HL-60 (cell line): Measurements from ENCODE around the gene SH3RF3.

Experiments
- DNase-seq, 2 experiments: peaks; one replicate each; pipeline ENCODE4 v3.0.0-alpha.2; 2010 to 2020; ENCODE audit warnings: low read depth in 1 of 2, low spot score in 1 of 2
- H3K27ac ChIP-seq: fragments of 250-450 bp; sonication (Bioruptor Pico); replicated peaks from 2 replicates; pipeline ENCODE4 v1.5.1; 2020; ENCODE audit warnings: mild to moderate bottlenecking, moderate library complexity
- H3K27me3 ChIP-seq: fragments of 250-450 bp; sonication (Bioruptor Pico); 2 replicates; pipeline ENCODE4 v1.5.1; 2021; ENCODE audit warnings: mild to moderate bottlenecking, moderate library complexity; ENCODE audit not compliant: insufficient read depth, poor library complexity, severe bottlenecking
- H3K4me3 ChIP-seq: replicated peaks from 2 replicates; pipeline ENCODE4 v1.5.1; 2011; ENCODE audit warnings: mild to moderate bottlenecking, control low read depth, low read length; ENCODE audit not compliant: insufficient read depth
- GABPA ChIP-seq: IDR thresholded peaks from 2 replicates; pipeline ENCODE4 v1.6.1; 2012; ENCODE audit warnings: low read depth
- POLR2AphosphoS5 ChIP-seq: IDR thresholded peaks from 2 replicates; pipeline ENCODE4 v1.6.1; 2012; ENCODE audit warnings: low read depth
- SPI1 ChIP-seq: IDR thresholded peaks from 2 replicates; pipeline ENCODE4 v1.6.1; 2012; ENCODE audit warnings: low read depth, mild to moderate bottlenecking, borderline replicate concordance
- TF ChIP-seq, protein P1 (sequence below): IDR thresholded peaks from one replicate; pipeline ENCODE4 v1.5.1; 2011; ENCODE audit warnings: low read length, control low read depth, inconsistent platforms; ENCODE audit not compliant: insufficient read depth
- TF ChIP-seq, protein P2 (sequence below): IDR thresholded peaks from 2 replicates; pipeline ENCODE4 v1.6.1; 2012; ENCODE audit warnings: low read depth; ENCODE audit not compliant: insufficient replicate concordance

SH3RF3 gene

DNA sequence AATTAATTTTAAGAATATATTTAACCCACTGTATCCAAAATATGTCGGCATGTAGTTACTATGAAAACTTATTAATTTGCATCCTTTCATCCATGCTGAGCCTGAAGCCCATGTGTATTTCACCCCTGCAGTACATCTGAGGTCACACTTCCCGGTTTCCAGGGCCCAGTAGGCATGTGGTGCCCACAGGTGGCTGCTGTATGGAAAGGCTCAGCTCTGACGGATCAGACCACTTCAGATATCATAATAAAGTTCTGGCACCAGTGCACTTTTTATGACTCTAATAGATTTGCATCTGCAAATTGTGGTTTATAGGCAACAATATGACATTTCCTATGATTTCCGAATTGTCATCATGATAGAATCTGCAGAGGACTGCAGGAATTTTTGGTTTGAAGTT, 22.5 kb downstream of the SH3RF3 start:
- TF ChIP-seq GABPA (no peak), SPI1 (no peak), POLR2AphosphoS5 (no peak)
- TF ChIP-seq, protein P1, sequence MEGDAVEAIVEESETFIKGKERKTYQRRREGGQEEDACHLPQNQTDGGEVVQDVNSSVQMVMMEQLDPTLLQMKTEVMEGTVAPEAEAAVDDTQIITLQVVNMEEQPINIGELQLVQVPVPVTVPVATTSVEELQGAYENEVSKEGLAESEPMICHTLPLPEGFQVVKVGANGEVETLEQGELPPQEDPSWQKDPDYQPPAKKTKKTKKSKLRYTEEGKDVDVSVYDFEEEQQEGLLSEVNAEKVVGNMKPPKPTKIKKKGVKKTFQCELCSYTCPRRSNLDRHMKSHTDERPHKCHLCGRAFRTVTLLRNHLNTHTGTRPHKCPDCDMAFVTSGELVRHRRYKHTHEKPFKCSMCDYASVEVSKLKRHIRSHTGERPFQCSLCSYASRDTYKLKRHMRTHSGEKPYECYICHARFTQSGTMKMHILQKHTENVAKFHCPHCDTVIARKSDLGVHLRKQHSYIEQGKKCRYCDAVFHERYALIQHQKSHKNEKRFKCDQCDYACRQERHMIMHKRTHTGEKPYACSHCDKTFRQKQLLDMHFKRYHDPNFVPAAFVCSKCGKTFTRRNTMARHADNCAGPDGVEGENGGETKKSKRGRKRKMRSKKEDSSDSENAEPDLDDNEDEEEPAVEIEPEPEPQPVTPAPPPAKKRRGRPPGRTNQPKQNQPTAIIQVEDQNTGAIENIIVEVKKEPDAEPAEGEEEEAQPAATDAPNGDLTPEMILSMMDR, result no peak
- TF ChIP-seq, protein P2, sequence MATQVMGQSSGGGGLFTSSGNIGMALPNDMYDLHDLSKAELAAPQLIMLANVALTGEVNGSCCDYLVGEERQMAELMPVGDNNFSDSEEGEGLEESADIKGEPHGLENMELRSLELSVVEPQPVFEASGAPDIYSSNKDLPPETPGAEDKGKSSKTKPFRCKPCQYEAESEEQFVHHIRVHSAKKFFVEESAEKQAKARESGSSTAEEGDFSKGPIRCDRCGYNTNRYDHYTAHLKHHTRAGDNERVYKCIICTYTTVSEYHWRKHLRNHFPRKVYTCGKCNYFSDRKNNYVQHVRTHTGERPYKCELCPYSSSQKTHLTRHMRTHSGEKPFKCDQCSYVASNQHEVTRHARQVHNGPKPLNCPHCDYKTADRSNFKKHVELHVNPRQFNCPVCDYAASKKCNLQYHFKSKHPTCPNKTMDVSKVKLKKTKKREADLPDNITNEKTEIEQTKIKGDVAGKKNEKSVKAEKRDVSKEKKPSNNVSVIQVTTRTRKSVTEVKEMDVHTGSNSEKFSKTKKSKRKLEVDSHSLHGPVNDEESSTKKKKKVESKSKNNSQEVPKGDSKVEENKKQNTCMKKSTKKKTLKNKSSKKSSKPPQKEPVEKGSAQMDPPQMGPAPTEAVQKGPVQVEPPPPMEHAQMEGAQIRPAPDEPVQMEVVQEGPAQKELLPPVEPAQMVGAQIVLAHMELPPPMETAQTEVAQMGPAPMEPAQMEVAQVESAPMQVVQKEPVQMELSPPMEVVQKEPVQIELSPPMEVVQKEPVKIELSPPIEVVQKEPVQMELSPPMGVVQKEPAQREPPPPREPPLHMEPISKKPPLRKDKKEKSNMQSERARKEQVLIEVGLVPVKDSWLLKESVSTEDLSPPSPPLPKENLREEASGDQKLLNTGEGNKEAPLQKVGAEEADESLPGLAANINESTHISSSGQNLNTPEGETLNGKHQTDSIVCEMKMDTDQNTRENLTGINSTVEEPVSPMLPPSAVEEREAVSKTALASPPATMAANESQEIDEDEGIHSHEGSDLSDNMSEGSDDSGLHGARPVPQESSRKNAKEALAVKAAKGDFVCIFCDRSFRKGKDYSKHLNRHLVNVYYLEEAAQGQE, result no peak
- H3K27ac ChIP-seq, result no peak overlapping the region
- no peak for DNase-seq

DNA sequence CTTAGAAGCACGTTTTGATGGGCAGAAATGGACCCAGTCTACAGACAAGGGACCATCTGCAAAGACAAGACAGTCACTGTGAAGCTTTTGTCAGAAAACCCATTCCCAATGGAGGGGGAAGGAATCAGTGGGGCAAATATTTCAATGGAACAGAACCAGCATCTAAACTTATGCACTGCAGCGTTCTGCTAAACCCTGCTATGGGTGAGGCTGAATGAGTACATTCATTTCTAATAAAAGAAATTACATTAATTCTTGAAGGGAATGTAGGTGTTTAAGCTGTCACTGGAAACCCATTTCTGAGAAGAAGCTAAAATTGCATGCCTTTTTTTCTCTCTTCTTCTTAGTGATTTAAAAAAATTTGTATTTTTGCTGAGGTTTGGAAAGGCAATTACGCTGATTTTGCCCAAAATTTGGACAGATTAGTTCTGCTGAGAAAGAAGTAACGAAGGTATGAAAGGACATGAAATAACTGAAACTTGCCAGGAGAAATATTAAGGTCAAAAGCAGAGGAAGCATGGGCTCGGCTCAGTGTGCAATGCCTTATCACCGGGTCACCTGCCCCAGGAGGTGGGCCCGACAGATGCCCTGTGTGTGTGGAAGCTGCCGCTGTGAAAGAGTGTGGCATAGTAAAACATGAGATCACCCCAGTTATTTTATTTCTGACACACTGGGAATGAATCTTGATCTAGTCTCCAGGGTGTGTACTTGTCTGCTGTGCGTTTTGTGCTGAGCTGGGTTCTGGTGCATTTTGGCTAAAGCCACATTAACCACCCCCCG, 24.2 kb downstream of the SH3RF3 start:
- TF ChIP-seq, protein P1, result no peak
- TF ChIP-seq GABPA (no peak), POLR2AphosphoS5 (no peak), SPI1 (no peak)
- TF ChIP-seq, protein P2, result no peak
- no peak overlapping the region for H3K4me3 ChIP-seq
- no peak overlapping the region for H3K27ac ChIP-seq
- DNase-seq, result no peak
- H3K27me3 ChIP-seq, result peaks cover 3% of the 10 kb centered on the region

More for the DNA sequence above, 22.5 kb downstream of the SH3RF3 start:
- H3K27me3 ChIP-seq, result no peaks in the 10 kb centered on the region
- H3K4me3 ChIP-seq, result no peak overlapping the region

DNA sequence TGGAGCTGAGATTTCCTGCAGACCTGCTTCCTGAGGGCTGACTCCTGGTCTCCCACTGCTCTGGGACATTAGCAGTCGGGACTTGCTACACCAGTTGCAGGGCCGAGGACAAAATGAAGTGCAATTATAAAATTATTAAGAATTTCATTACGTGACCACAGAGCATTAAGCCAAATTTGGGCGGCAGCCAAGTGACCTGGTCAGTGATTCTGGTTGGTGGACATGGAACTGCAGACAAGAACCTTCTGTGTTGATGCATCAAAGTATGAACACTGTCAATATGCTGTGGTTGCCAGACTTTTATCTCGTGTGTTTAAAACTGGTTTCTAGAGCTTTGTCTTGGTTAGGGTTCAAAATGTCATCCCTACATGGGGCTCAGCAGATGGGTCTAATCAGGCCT, 24.8 kb downstream of the SH3RF3 start:
- H3K4me3 ChIP-seq, result no peak overlapping the region
- peaks cover 3% of the 10 kb centered on the region for H3K27me3 ChIP-seq
- TF ChIP-seq, protein P1, result no peak
- no peak for TF ChIP-seq POLR2AphosphoS5
- TF ChIP-seq, protein P2, result no peak
- no peak for TF ChIP-seq GABPA
- no peak for TF ChIP-seq SPI1
- H3K27ac ChIP-seq, result no peak overlapping the region
- no peak for DNase-seq
